Measurements from ENCODE around the gene IGFN1.

GRCh38 chr1:201156346-201156745 lies 34.3 kb upstream of the IGFN1 start:
- TF ChIP-seq CTCF (conservative IDR thresholded peaks at IDR 0.05; ENCODE audit: low read depth, low read length), result no peak
- no peak for TF ChIP-seq EZH2 (IDR thresholded peaks at IDR 0.05; ENCODE audit: low read length, unreplicated experiment)
